GM08714 (cell line): Measurements from ENCODE around the gene CIAPIN1.

Experiments used
- H3K4me3 ChIP-seq: fragments of 200-500 bp; sonication (Bioruptor generic); 2 replicates; pipeline ENCODE4 v1.5.1; 2014; ENCODE audit warnings: mild to moderate bottlenecking, low read length, inconsistent platforms
- ZNF274 ChIP-seq: IDR thresholded peaks from 2 replicates; pipeline ENCODE4 v1.6.1; 2012; ENCODE audit warnings: mild to moderate bottlenecking, low read depth, low read length

Gene CIAPIN1

DNA sequence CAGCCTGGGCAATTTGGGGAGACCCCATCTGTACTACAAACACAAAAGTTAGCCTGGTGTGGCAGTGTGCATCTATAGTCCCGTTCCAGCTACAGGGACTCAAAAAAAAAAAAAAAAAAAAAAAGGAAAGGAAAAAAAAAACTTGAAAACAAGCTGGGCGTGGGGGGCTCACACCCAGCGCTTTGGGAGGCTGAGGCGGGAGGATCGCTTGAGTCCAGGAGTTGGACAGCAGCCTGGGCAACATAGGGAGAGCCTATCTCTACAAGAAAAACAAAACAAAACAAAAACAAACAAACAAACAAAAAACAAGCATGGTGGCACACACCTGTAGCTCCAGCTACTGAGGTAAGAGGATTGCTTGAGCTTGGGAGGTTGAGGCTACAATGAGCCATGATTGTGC, 55.5 kb downstream of the CIAPIN1 start:
- no peak for TF ChIP-seq ZNF274
- H3K4me3 ChIP-seq: no peak overlapping the region

DNA sequence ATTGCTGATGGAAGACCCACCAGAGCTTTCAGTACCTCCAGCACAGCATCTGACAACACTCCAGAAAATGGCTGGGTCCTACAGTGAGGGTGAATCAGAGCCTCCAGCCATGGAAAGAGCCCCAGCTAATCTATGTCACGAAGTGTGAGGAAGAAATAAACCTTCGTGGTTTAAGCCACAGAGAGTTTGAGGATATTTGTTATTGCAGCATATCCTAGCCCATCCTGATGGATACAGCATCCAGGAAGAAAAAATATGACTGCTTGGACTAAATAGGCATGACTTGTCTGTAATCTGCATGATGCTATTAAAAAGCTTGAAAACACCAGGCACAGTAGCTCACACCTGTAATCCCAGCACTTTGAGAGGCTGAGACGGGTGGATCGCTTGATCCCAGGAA, 55.9 kb downstream of the CIAPIN1 start:
- no peak overlapping the region for H3K4me3 ChIP-seq
- no peak for TF ChIP-seq ZNF274

GRCh38 chr16:57390636-57391295, 56.4 kb downstream of the CIAPIN1 start:
- no peak overlapping the region for H3K4me3 ChIP-seq
- no peak for TF ChIP-seq ZNF274

DNA sequence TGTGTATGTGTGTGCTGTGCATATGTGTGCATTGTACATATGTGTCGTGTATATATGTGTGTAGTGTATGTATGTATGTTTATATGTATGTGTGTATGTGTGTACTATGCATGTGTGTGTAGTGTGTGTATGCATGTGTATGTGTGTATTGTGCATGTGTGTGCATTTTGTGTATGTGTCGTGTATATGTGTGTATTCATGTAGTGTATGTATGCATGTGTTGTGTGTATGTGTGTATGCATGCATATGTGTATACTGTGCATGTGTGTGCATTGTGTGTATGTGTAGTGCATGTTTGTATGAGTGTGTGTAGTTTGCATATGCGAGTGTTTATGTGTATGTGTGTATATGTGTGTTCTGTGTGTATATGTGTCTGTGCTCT, 58.1 kb downstream of the CIAPIN1 start:
- no peak overlapping the region for H3K4me3 ChIP-seq
- TF ChIP-seq ZNF274: no peak

GRCh38 chr16:57388359-57389086, 58.7 kb downstream of the CIAPIN1 start:
- no peak for TF ChIP-seq ZNF274
- H3K4me3 ChIP-seq: no peak overlapping the region

DNA sequence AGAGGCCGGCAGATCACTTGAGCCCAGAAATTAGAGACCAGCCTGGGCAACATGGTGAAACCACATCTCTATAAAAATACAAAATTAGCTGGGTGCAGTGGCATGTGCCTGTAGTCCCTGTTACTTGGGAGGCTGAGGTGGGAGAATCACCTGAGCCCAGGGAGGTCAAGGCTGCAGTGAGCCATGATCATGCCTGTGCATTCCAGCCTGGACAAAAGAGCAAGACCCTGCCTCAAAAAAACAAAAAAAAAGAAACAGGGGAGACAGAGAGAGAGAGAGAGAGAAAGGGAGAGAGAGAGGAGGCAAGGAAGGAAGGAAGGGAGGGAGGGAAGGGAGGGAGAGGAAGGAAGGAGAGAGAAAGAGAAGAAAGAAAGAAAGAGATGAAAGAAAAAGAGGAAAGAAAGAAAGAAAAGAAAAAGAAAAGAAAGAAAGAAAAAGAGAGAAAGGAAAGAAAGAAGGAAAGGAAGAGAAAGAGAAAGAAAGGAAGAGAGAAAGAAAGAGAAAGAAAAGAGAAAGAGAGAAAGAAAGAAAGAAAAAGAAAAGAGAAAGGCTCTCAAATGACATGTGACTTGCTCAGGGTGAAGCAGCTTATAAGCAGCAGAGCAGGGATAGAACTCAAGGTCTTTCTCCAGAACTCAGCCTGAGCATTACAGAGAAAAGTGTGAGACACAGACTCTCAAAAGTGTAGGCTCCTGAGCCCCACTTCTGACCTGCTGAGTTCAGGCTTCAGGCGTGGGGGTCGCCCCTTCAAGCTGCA, 59.4 kb downstream of the CIAPIN1 start:
- H3K4me3 ChIP-seq: no peak overlapping the region
- TF ChIP-seq ZNF274: no peak

DNA sequence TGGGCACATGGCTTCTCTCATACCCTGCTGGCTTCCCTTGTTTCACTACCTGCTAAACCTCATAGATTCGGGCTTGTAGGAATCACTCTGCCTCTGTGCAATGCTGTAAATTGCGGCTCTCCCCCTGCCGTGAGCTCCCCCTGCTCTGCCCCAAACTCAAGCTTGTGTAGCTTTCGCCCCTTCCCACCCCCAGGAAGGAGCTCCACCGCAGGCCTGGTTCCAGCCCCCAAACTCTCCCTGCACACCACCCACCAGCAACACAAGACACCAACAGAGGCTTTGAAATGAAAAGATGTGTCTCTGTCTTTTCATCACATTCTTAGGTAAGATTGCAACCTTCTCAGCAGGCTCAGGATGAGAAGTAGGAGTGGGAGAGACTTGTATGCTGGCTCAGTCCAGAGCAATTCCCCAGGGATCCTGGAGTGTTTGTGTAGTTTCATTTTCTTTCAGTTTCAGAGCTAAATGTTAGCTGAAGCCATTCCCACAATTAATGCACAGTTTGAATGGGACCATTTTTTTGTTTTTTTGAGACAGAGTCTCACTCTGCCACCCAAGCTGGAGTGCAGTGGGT, 60.7 kb downstream of the CIAPIN1 start:
- no peak overlapping the region for H3K4me3 ChIP-seq
- no peak for TF ChIP-seq ZNF274

DNA sequence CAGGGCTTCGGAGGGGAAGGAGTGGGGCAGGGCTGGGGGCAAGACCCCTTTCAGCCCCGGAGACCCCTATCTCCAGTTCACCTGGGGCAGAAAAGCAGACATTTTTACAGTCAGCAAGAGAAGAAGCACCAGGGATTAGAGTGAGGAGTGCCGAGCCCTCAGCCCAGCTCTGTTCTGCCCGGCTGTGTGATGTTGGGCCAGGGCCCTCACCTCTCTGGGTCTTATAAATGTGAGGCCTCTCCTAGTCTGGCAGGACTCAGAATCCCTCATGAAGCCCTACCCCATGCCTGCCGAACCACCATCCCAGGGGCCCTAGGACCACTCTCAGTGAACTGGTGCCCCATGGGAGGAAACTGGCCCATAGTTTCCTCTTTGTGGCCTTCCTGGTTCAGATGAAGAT, 62.1 kb downstream of the CIAPIN1 start:
- TF ChIP-seq ZNF274: no peak
- H3K4me3 ChIP-seq: no peak overlapping the region

DNA sequence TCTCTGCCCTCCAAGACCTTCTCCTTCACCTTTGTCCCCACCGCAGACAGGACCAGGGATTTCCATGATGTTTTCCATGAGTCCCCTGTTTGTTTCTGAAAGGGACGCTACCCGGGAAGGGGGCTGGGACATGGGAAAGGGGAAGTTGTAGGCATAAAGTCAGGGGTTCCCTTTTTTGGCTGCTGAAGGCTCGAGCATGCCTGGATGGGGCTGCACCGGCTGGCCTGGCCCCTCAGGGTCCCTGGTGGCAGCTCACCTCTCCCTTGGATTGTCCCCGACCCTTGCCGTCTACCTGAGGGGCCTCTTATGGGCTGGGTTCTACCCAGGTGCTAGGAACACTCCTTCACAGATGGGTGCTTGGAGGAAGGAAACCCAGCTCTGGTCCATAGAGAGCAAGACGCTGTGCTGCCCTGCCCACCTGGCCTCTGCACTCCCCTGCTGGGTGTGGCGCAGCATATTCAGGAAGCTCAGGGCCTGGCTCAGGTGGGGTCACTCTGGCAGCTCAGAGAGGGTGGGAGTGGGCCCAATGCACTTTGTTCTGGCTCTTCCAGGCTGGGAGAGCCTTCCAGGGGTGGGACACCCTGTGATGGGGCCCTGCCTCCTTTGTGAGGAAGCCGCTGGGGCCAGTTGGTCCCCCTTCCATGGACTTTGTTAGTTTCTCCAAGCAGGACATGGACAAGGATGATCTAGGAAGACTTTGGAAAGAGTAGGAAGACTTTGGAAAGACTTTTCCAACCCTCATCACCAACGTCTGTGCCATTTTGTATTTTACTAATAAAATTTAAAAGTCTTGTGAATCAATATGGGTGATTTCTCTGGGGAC, 62.7 kb downstream of the CIAPIN1 start:
- no peak for TF ChIP-seq ZNF274
- no peak overlapping the region for H3K4me3 ChIP-seq

DNA sequence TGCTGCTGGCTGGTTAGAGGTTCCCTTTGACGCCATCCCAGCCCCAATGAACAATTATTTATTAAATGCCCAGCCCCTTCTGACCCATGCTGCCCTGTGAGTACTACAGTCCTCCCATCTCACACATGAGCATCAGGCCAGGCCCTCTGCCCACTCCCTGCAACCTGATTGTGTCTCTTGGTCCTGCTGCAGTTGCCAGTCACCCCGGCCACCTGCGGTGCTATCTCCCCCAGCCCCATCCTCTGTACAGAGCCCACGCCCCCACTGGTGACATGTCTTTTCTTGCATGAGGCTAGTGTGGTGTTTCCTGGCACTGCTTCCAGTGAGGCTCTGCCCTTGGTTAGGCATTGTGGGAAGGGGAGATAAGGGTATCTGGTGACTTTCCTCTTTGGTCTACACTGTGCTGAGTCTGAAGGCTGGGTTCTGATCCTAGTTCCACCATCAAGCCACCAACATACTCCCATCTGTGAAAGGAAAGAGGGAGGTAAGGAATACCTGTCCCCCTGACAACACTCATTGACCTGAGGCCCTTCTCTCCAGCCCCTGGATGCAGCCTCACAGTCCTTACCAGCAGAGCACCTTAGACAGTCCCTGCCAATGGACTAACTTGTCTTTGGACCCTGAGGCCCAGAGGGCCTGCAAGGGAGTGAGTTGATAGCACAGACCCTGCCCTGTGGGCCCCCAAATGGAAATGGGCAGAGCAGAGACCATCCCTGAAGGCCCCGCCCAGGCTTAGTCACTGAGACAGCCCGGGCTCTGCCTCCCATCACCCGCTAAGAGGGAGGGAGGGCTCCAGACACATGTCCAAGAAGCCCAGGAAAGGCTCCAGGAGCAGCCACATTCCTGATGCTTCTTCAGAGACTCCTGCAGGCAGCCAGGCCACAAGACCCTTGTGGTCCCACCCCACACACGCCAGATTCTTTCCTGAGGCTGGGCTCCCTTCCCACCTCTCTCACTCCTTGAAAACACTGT, 63.6 kb downstream of the CIAPIN1 start:
- H3K4me3 ChIP-seq: no peak overlapping the region
- no peak for TF ChIP-seq ZNF274

- TF ChIP-seq ZNF274: no peak
- H3K4me3 ChIP-seq: no peak overlapping the region
These were observed 64.5 kb downstream of the CIAPIN1 start for GRCh38 chr16:57382535-57383275.
